Superior temporal gyrus (tissue), 1 donor: ENCODE measurements around the gene TPRN.

Experiments
- DNase-seq: peaks from one replicate; pipeline ENCODE4 v3.0.0-alpha.2; 2016; ENCODE audit errors: extremely low spot score

Gene TPRN

GRCh38 chr9:137161558-137162486 lies 38.7 kb downstream of the TPRN start:
- DNase-seq = no peak

GRCh38 chr9:137160716-137161557 lies 39.6 kb downstream of the TPRN start:
- no peak for DNase-seq

- DNase-seq = no peak
Measured at GRCh38 chr9:137160054-137160425, 40.5 kb downstream of the TPRN start.

GRCh38 chr9:137159105-137160053 lies 41.2 kb downstream of the TPRN start:
- no peak for DNase-seq

- DNase-seq = no peak
Measured at GRCh38 chr9:137158625-137159024, 41.9 kb downstream of the TPRN start.

- DNase-seq = no peak
Measured at GRCh38 chr9:137157618-137158415, 42.7 kb downstream of the TPRN start.

- DNase-seq = no peak
Measured at GRCh38 chr9:137156567-137157375, 43.8 kb downstream of the TPRN start.

GRCh38 chr9:137152844-137153405 lies 47.6 kb downstream of the TPRN start:
- no peak for DNase-seq

- DNase-seq = no peak
Measured at GRCh38 chr9:137150617-137151457, 49.7 kb downstream of the TPRN start.

GRCh38 chr9:137149942-137150616 lies 50.5 kb downstream of the TPRN start:
- no peak for DNase-seq

GRCh38 chr9:137149363-137149762 lies 51.2 kb downstream of the TPRN start:
- DNase-seq = no peak

GRCh38 chr9:137148661-137149060 lies 51.9 kb downstream of the TPRN start:
- DNase-seq = no peak

- DNase-seq = no peak
Measured at GRCh38 chr9:137148242-137148641, 52.3 kb downstream of the TPRN start.

- DNase-seq = no peak
Measured at GRCh38 chr9:137147793-137148160, 52.8 kb downstream of the TPRN start.

GRCh38 chr9:137147091-137147792 lies 53.3 kb downstream of the TPRN start:
- no peak for DNase-seq

GRCh38 chr9:137146527-137146918 lies 54.0 kb downstream of the TPRN start:
- DNase-seq = no peak

- no peak for DNase-seq
Measured at GRCh38 chr9:137145731-137146526, 54.6 kb downstream of the TPRN start.
